ENCODE data around the gene ATP11A. TPM values are rescaled to one million over a fixed set of nuclear protein-coding genes. Genes with fewer than 3 reads are reported as not detected.
"Not testable (repeated sequence)": the region's sequence is repeated elsewhere in the genome, so short reads cannot be mapped to it uniquely, and the experiment has no call there.

ATP11A gene
- total RNA-seq, 4 donors from 2014 or later = 32.1 to 83.6 (median 46.2) TPM

DNA sequence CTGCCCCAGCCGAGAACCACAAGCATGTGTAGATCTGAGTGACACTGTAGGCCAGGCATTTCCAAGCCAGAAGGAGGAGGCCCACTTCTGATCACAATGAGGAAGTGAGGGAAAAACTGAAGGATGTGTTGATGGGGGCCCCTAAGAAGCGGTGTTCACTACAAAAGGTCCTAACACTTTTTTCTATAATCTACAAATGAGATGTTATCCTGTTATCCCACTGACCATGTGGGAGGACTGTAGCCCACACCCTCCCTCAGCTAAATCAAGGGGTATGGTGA is 180.2 kb downstream of the ATP11A start:
- Histone ChIP-seq H3K27ac (no peak overlapping the region), H3K27me3 (no peaks in the 10 kb centered on the region), H3K4me1 (peaks cover 0 to 4% of the 10 kb centered on the region in 2 donors), H3K36me3 (peaks cover 0 to 8% of the 10 kb centered on the region in 2 donors), H3K9me3 (no peaks in the 10 kb centered on the region), H3K4me3 (replicated peaks in 1 of 3) (no peak overlapping the region)
- 90 to 94% methylated on average over 2 of the region's 2 CpGs for WGBS, 2 donors
- intact Hi-C loops (cut with DNase I) = no loop called here
- TF ChIP-seq, protein P1, sequence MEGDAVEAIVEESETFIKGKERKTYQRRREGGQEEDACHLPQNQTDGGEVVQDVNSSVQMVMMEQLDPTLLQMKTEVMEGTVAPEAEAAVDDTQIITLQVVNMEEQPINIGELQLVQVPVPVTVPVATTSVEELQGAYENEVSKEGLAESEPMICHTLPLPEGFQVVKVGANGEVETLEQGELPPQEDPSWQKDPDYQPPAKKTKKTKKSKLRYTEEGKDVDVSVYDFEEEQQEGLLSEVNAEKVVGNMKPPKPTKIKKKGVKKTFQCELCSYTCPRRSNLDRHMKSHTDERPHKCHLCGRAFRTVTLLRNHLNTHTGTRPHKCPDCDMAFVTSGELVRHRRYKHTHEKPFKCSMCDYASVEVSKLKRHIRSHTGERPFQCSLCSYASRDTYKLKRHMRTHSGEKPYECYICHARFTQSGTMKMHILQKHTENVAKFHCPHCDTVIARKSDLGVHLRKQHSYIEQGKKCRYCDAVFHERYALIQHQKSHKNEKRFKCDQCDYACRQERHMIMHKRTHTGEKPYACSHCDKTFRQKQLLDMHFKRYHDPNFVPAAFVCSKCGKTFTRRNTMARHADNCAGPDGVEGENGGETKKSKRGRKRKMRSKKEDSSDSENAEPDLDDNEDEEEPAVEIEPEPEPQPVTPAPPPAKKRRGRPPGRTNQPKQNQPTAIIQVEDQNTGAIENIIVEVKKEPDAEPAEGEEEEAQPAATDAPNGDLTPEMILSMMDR (IDR thresholded peaks at IDR 0.05) = no peak
- no peak for TF ChIP-seq POLR2A (IDR thresholded peaks at IDR 0.05)
- DNase-seq = no peak

DNA sequence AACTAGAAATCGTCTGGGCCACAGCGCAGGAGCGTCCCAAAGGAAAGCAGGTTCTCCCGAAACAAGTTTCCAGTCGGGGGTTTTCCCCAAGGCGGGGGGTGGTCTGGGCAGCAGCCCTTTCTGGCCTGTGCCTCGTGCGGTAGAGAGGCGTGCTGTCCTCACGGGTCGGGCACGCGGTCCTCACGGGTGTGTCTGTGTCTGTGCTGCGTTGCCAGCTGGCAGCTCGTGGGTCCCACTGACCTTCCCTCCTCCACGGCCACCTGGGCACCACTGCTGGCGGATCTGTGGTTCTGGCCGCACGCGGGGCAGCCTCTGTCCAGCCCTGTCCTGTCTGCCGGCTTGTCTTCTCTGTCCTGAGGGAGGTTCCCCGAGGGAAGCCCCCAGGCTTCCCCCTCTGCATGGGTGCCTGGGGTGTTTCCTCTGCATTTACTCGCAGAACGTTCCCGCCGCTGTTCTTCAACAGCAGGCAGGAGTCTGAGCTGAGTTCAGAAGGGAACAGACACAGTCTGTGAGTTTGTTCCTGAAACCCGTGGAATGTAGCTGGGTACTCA is 181.0 kb downstream of the ATP11A start:
- no peak for DNase-seq

DNA sequence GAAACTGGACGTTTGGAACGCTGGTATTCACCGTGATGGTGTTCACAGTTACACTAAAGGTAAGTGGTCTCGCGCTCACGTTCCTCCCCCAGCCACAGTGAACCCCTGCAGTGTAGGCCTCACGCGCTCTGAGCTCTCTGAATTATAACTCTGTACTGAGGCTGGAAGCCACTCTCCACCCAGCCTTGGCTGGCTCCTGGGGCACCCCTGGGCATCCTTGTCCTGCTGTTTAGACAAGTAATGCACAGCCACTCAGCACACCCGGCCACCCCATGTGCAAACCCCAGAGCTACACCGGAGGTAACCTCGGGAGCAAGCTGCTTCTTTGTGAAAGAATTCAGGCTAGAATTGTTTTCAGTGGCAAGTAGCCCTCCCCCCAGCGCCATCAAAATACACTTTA is 181.9 kb downstream of the ATP11A start:
- 90 to 93% methylated on average over 12 of the region's 12 CpGs for WGBS, 2 donors
- intact Hi-C loops (cut with DNase I) = no loop called here

More for the DNA sequence above, 181.0 kb downstream of the ATP11A start:
- intact Hi-C loops (cut with DNase I) = no loop called here
- no peak overlapping the region for H3K27ac ChIP-seq
- H3K9me3 ChIP-seq = no peaks in the 10 kb centered on the region
- no peak overlapping the region for H3K4me3 ChIP-seq (replicated peaks in 1 of 3)
- TF ChIP-seq, protein P1 (IDR thresholded peaks at IDR 0.05) = no peak
- no peak for TF ChIP-seq POLR2A (IDR thresholded peaks at IDR 0.05)
- peaks cover 0 to 4% of the 10 kb centered on the region in 2 donors for H3K4me1 ChIP-seq
- 91 to 92% methylated on average over 13 to 26 of the region's 28 CpGs for WGBS, 2 donors
- peaks cover 0 to 12% of the 10 kb centered on the region in 2 donors for H3K36me3 ChIP-seq
- H3K27me3 ChIP-seq = no peaks in the 10 kb centered on the region

GRCh38 chr13:112872657-112873631 is 183.1 kb downstream of the ATP11A start:
- DNase-seq; H3K9me3 ChIP-seq; H3K4me3 ChIP-seq (replicated peaks in 1 of 3); H3K27ac ChIP-seq; H3K27me3 ChIP-seq; intact Hi-C loops (cut with DNase I); H3K4me1 ChIP-seq: not testable (repeated sequence)
- whole genome bisulfite sequencing, 2 donors = 68 to 77% methylated on average over 22 to 24 of the region's 25 CpGs
- peaks cover 3 to 21% of the 10 kb centered on the region in 2 donors for H3K36me3 ChIP-seq

More for the DNA sequence above, 181.9 kb downstream of the ATP11A start:
- Histone ChIP-seq H3K27ac (no peak overlapping the region), H3K4me3 (replicated peaks in 1 of 3) (no peak overlapping the region), H3K36me3 (peaks cover 0 to 22% of the 10 kb centered on the region in 2 donors), H3K27me3 (no peaks in the 10 kb centered on the region), H3K9me3 (no peaks in the 10 kb centered on the region), H3K4me1 (peaks cover 0 to 4% of the 10 kb centered on the region in 2 donors)
- no peak for TF ChIP-seq POLR2A (IDR thresholded peaks at IDR 0.05)
- TF ChIP-seq, protein P1 (IDR thresholded peaks at IDR 0.05) = no peak
- DNase-seq = no peak

GRCh38 chr13:112873851-112874750 is 184.3 kb downstream of the ATP11A start:
- WGBS, 2 donors = 68 to 83% methylated on average over 23 to 34 of the region's 40 CpGs
- Histone ChIP-seq H3K9me3 (no peaks in the 10 kb centered on the region), H3K36me3 (peaks cover 7 to 29% of the 10 kb centered on the region in 2 donors), H3K27me3 (no peaks in the 10 kb centered on the region), H3K27ac (peak overlapping the region in 1 of 3 donors; percentile 36), H3K4me1 (peaks cover 0 to 4% of the 10 kb centered on the region in 2 donors), H3K4me3 (replicated peaks in 1 of 3) (no peak overlapping the region)
- intact Hi-C loops (cut with DNase I) = loop anchor here (2.0 kb wide), 1 partner anchor 233 kb away; no protein-coding TSS in a partner anchor
- TF ChIP-seq, protein P1 (IDR thresholded peaks at IDR 0.05) = peak; percentile 87 to 95 (median 94)
- TF ChIP-seq POLR2A (IDR thresholded peaks at IDR 0.05) = no peak
- peak; percentile 78 to 82 for DNase-seq

Data from thyroid gland (tissue), 4 donors.